Sigmoid colon (tissue), 4 donors: ENCODE measurements around the gene ESR2.

Experiments used
- CTCF ChIP-seq, 4 experiments: fragments of 450-650 bp in 3 of 4; fragments of 200-600 bp in 1 of 4; IDR thresholded peaks; one replicate each; pipeline ENCODE4 v1.5.1; 2016 to 2019; ENCODE audit warnings: antibody characterized with exemption in 4 of 4, mild to moderate bottlenecking in 3 of 4, moderate library complexity in 2 of 4
- EP300 ChIP-seq, 4 donors: sonication (generic); formaldehyde crosslinking; IDR thresholded peaks; one replicate each; pipeline ENCODE4 v1.6.1; 2017; ENCODE audit warnings: antibody characterized with exemption in 4 of 4
- POLR2A ChIP-seq, 2 donors: fragments of 450-650 bp; IDR thresholded peaks; one replicate each; pipeline ENCODE4 v1.6.1; 2016; ENCODE audit warnings: antibody characterized with exemption in 2 of 2, mild to moderate bottlenecking in 2 of 2, moderate library complexity in 2 of 2
- POLR2AphosphoS5 ChIP-seq, 4 donors: sonication (generic); formaldehyde crosslinking; IDR thresholded peaks; one replicate each; pipeline ENCODE4 v1.6.1; 2017; ENCODE audit warnings: antibody characterized with exemption in 4 of 4

GRCh38 chr14:64158608-64159007 is 135.6 kb downstream of the ESR2 start:
- no peak for TF ChIP-seq CTCF (IDR thresholded peaks at IDR 0.05)
- TF ChIP-seq EP300 (IDR thresholded peaks at IDR 0.05), result no peak
- no peak for TF ChIP-seq POLR2A (IDR thresholded peaks at IDR 0.05)
- no peak for TF ChIP-seq POLR2AphosphoS5 (IDR thresholded peaks at IDR 0.05)
